ENCODE measurements around the gene HAS3.
"Not testable (repeated sequence)": the region's sequence is repeated elsewhere in the genome, so short reads cannot be mapped to it uniquely, and the experiment has no call there.

Gene HAS3, protein sequence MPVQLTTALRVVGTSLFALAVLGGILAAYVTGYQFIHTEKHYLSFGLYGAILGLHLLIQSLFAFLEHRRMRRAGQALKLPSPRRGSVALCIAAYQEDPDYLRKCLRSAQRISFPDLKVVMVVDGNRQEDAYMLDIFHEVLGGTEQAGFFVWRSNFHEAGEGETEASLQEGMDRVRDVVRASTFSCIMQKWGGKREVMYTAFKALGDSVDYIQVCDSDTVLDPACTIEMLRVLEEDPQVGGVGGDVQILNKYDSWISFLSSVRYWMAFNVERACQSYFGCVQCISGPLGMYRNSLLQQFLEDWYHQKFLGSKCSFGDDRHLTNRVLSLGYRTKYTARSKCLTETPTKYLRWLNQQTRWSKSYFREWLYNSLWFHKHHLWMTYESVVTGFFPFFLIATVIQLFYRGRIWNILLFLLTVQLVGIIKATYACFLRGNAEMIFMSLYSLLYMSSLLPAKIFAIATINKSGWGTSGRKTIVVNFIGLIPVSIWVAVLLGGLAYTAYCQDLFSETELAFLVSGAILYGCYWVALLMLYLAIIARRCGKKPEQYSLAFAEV

GRCh38 chr16:69105501-69106361 is at the start of gene HAS3:
Gene HAS3, plus strand, starts transcription at chr16:69105653. Its CDS starts 3,743 bp downstream, at chr16:69109396.
- DNase-seq = peak in 1 of 2 experiments; percentile 55

DNA sequence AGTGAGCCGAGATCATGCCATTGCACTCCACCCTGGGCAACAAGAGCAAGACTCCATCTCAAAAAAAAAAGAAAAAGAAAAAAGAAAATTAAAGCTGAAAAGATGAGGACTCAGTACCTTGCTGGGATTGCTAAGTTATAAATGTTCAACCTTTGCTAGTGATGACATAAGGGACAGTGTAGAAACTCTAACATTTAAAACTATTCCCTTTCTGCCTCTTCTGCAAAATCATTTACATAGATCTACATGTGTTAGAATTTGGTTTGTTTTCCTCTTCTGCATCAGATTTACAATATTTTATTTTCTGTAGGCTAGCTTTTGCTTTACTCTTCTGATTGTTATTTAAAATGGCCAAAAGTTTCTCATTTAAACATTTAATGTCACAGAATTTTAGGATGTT is 49.5 kb upstream of the HAS3 start:
- DNase-seq = no peak

GRCh38 chr16:69056421-69056820 is 49.0 kb upstream of the HAS3 start:
- no peak for DNase-seq

DNA sequence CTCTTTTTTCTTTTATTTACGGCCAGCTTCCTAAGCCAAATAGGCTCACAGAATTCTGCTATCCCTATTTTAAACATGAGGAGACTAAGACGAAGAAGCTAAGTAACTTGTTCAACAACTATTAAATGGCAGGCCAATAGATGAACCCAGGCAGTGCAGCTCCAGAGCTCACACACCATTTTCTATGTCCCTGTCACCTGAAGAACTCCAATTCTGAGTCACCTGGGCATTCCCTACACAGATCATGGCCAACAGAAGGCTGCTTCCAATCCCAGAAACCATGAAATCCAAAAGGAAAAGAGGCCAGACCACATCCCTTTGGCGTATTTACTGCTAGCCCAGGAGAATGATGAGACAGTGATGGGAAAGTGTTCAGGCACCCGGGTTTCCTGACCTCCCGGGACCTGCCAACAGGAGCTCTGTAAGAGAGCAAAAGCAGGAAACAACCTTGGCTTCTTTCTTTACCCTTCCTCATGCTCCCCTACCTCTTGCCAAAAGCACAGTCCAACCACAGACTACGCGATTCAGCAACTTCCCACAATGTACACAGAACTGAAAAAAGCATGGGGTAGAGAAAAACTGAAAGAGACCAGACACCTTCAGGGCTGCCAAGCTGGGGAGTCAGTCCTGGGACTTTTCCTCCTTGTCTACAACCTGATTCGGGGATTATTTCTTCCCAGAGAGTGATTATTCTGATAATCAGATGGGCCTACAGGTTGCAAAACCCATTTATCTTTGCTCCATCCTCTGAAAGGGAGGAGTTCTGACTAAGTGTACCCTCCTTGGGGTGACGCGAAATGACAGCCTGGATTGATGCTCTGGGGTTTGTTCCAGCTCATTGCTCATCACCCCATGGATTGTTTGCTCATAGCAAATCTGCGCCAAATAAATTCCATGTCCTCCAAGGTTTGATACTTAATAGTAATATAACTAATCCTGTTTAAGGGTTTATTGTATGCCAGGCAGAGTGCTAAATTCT is 47.8 kb upstream of the HAS3 start:
- DNase-seq = peak; percentile 52 to 65

DNA sequence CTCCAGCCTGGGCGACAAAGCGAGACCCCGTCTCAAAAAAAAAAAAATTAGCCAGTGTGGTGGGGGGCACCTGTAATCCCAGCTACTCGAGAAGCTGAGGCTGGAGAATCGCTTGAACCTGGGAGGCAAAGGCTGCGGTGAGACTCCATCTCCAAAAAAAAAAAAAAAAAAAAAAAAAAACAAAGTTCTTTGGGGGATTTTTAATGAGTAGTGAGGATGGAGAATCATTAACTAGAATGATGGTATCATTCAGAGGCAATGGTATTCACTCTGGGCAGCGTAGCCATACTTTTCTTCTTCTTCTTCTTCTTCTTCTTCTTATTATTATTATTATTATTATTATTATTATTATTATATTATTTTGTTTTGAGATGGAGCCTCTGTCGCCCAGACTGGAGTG is 42.0 kb upstream of the HAS3 start:
- DNase-seq = not testable (repeated sequence)

- no peak for DNase-seq
Measured at GRCh38 chr16:69064124-69064763, 41.2 kb upstream of the HAS3 start.

- no peak for DNase-seq
Measured at GRCh38 chr16:69064764-69065313, 40.6 kb upstream of the HAS3 start.

GRCh38 chr16:69069504-69069903 is 35.9 kb upstream of the HAS3 start:
- DNase-seq = no peak

DNA sequence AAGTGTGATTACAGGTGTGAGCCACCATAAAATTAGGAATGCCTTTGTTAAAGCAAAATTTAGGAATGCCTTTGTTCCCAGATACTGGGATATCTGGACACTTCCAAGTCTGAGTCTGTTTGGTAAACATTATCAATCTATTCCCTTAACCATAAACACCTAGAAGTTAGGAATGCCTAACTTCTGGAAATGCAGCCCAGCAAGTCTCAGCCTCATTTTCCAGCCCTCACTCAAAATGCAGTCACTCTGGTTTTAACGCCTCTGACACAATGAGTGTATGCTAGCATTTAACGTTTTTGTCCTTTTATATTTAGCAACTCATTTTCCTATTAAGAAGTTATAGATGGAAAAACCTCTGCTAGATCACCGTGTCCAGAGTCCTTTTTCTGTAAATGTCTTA is 34.4 kb upstream of the HAS3 start:
- no peak for DNase-seq

DNA sequence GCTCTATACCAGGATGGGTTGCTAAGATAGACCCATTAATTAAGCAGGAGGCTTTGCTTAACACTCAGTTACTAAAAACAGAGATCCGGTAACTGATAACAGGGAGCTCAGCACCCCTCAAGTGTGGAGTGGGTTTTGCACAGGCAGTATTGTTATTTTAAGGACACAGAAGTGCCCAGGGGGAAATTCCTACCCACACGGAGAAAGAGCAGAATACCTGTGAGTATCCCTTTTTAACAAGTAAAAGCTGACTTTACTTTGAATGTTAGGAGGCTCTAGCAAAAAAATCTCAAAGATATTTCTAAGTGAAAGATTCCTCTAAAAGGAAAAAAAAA is 32.8 kb upstream of the HAS3 start:
- DNase-seq = no peak

- no peak for DNase-seq
Measured at GRCh38 chr16:69073181-69073702, 32.2 kb upstream of the HAS3 start.

DNA sequence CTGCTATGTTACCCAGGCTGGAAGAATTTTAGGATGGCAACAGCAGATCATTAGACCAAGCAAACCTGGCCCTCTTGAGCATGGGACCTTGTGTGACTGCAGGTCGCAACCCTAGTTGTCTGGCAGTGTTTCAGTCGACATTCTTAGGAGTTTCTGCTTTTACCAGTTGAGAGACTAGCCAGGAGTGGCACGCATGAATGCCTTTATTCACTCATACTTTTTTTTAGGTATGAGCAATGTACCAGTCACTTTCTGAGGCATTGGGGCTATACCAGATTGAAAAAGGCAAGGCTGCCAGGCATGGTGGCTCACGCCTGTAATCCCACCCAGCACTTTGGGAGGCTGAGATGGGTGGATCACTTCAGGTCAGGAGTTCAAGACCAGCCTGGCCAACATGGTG is 28.2 kb upstream of the HAS3 start:
- no peak for DNase-seq

DNA sequence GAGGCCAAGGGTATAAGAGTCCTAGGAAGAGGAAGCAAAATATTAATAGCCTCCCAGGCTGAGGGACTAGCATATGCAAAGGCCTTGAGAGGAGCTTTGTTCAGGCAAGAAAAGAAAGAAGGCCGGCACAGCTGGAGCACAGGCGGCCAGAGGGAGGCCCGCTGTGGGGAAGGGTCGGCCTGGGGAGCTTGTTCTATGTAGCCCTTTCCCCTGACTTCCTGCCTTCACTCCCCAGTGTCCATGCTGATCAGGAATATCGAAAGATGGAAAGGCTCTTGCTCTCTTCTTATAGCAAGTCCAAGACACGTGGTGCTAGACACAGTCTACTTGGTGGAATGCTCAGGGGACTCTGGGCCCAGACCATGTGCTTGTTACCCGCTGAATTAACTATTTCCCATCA is 27.4 kb upstream of the HAS3 start:
- no peak for DNase-seq

DNA sequence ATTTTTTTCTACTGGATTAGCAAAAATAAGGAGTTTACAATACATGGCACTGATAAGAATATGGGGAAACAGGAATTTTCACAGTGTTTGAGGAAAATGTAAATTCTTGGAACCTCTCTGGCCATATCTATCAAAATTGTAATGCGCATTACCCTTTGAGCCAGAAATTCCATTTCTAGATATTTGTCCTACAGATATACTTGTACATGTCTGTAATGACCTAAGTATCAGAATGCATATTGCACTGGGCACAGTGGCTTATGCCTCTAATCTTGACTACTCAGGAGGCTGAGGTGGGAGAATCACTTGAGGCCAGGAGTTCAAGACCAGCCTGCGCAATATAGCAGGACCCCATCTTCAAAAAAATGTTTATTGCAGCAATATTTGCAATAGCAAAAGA is 25.8 kb upstream of the HAS3 start:
- DNase-seq = no peak

DNA sequence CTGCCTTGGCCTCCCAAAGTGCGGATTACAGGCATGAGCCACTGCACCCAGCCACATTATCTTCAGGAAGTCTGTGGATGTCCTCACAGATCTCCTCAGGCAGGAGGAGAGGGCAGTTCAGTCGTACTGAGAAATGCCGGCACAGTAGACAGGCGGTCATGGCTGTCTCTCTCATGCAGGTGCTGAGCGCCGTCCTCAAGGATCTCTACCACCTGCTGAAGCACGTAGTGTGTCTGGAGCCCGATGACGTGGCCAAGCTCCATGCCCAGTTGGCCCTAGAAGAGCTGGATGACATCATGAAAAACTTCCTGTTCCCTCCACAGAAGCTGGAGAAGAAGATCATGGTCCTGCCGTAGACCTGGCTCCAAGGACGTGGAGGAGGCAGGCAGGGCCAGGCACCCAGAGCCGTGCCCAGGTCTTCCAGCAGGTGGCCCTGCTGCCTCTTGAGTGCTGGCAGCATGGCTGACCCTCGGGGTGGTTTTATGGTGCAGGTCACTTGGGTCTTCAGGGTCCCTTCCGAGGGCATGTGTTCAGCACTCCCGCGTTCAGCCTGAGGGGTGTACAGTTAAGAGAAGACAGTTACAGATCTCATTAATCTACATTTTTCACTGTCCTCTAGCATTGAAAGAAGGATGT is 22.0 kb upstream of the HAS3 start:
- no peak for DNase-seq

DNA sequence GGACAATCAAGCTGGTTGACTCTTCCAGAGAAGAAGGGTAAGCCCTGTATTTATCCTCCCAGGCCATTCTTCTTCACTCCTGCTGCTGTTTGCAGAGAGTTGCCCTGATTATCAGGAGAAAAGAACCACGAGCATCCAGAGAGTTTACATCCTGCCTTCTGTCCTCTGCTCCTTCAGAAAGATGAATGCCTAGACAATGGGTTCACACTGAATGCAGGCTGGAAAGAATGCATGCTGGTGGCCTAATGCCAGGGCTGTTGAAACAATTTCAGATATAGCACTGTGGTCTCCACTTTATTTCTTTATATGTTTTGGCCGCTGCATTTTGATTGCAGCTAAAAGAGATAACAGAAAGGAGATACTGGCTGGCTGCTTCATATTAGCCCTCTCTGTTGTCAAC is 21.2 kb upstream of the HAS3 start:
- DNase-seq = no peak

- DNase-seq = no peak
Measured at GRCh38 chr16:69085032-69085695, 20.3 kb upstream of the HAS3 start.

GRCh38 chr16:69087161-69087581 is 18.3 kb upstream of the HAS3 start:
- DNase-seq = no peak

DNA sequence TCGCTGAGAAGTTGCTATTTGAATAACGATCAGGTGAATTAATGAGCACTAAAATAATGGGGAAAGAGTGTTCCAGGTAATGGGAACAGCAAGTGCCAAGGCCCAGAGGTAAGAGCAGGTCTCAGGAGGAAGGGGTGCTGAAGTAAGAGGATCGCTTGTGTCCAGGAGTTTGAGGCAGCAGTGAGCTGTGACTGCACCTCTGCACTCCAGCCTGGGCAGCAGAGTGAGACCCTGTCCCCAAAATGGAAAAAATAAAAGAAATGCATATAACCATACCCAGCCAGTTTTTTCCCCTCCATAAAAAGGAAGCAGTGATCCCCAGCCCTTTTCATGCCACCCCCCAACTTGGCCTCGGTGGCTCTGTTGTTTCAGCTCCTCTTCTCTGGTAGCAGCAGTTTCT is 16.8 kb upstream of the HAS3 start:
- no peak for DNase-seq
